C4-2B (cell line): ENCODE measurements around the gene CMIP.

Source experiments
- CTCF ChIP-seq: fragments of 450-650 bp; conservative IDR thresholded peaks from 2 replicates; pipeline ENCODE4 v1.5.1; 2017; ENCODE audit warnings: mild to moderate bottlenecking
- ZFX ChIP-seq: fragments of 450-650 bp; IDR thresholded peaks from 2 replicates; pipeline ENCODE4 v1.6.1; 2017

- TF ChIP-seq CTCF (no peak), ZFX (no peak)
Measured at GRCh38 chr16:81457326-81458133, 12.9 kb downstream of the CMIP start.
